ENCODE results near the gene PEX11G.

PEX11G gene

GRCh38 chr19:7512400-7512851 is 23.6 kb upstream of the PEX11G start:
- Histone ChIP-seq H3K4me1 (ENCODE audit: insufficient read depth, low read length, poor library complexity, severe bottlenecking) (peaks cover 15% of the 10 kb centered on the region), H3K4me2 (ENCODE audit: low read depth, low read length, poor library complexity, severe bottlenecking) (no peak overlapping the region), H3K36me3 (ENCODE audit: insufficient read depth, low read length) (no peaks in the 10 kb centered on the region)

DNA sequence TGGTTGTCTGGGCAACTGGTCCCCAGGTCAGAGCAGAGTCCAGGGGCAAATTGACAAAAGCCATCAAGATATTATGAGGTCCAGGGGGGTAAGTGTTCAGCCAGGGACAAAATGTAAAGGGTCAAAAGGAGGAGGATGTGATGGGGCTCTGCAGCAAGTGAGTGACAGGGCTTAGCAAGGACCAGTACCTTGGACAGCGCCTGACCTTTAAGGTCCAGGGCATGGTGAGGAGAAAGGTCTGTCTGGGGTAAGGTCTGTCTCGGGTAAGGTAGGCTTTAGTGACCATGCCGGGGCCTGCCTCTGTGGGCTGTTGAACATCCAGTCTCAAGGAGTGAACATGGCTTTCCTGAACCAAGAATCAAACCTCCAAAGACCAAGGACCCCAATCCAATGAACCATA is 20.8 kb upstream of the PEX11G start:
- no peak overlapping the region for H2AFZ ChIP-seq (ENCODE audit: low read length)
- no peak overlapping the region for H3K4me2 ChIP-seq (ENCODE audit: low read depth, low read length, poor library complexity, severe bottlenecking)
- H3K9me3 ChIP-seq (ENCODE audit: insufficient read depth, low read depth, low read length) = no peaks in the 10 kb centered on the region
- H3K9ac ChIP-seq (ENCODE audit: low read depth, low read length, poor library complexity, severe bottlenecking) = no peak overlapping the region
- no peak overlapping the region for H3K4me3 ChIP-seq (ENCODE audit: low read length, poor library complexity, severe bottlenecking)
- no peaks in the 10 kb centered on the region for H3K9me2 ChIP-seq (replicated peaks; ENCODE audit: low read depth, low read length)
- H4K20me1 ChIP-seq (ENCODE audit: insufficient read depth, low read length, poor library complexity, severe bottlenecking) = no peaks in the 10 kb centered on the region
- no peaks in the 10 kb centered on the region for H3K27me3 ChIP-seq (ENCODE audit: insufficient read depth, low read length, poor library complexity, severe bottlenecking)
- no peaks in the 10 kb centered on the region for H3K36me3 ChIP-seq (ENCODE audit: insufficient read depth, low read length)
- TF ChIP-seq EZH2phosphoT487 (IDR thresholded peaks at IDR 0.05; ENCODE audit: borderline replicate concordance) (no peak), CTCF (conservative IDR thresholded peaks at IDR 0.05; ENCODE audit: low read length) (no peak)
- no peaks in the 10 kb centered on the region for H3K79me2 ChIP-seq (ENCODE audit: insufficient read depth, low read length)
- no peaks in the 10 kb centered on the region for H3K4me1 ChIP-seq (ENCODE audit: insufficient read depth, low read length, poor library complexity, severe bottlenecking)
- H3F3A ChIP-seq (ENCODE audit: low read depth) = no peaks in the 10 kb centered on the region

More at GRCh38 chr19:7512400-7512851, 23.6 kb upstream of the PEX11G start:
- TF ChIP-seq EZH2phosphoT487 (IDR thresholded peaks at IDR 0.05; ENCODE audit: borderline replicate concordance) = no peak
- TF ChIP-seq CTCF (conservative IDR thresholded peaks at IDR 0.05; ENCODE audit: low read length) = no peak
- H3K4me3 ChIP-seq (ENCODE audit: low read length, poor library complexity, severe bottlenecking) = no peak overlapping the region
- H4K20me1 ChIP-seq (ENCODE audit: insufficient read depth, low read length, poor library complexity, severe bottlenecking) = no peaks in the 10 kb centered on the region
- no peak overlapping the region for H3K9ac ChIP-seq (ENCODE audit: low read depth, low read length, poor library complexity, severe bottlenecking)
- no peaks in the 10 kb centered on the region for H3K27me3 ChIP-seq (ENCODE audit: insufficient read depth, low read length, poor library complexity, severe bottlenecking)
- no peaks in the 10 kb centered on the region for H3K9me3 ChIP-seq (ENCODE audit: insufficient read depth, low read depth, low read length)
- no peaks in the 10 kb centered on the region for H3K9me2 ChIP-seq (replicated peaks; ENCODE audit: low read depth, low read length)
- no peak overlapping the region for H2AFZ ChIP-seq (ENCODE audit: low read length)
- peaks cover 6% of the 10 kb centered on the region for H3K79me2 ChIP-seq (ENCODE audit: insufficient read depth, low read length)
- H3F3A ChIP-seq (ENCODE audit: low read depth) = no peaks in the 10 kb centered on the region

DNA sequence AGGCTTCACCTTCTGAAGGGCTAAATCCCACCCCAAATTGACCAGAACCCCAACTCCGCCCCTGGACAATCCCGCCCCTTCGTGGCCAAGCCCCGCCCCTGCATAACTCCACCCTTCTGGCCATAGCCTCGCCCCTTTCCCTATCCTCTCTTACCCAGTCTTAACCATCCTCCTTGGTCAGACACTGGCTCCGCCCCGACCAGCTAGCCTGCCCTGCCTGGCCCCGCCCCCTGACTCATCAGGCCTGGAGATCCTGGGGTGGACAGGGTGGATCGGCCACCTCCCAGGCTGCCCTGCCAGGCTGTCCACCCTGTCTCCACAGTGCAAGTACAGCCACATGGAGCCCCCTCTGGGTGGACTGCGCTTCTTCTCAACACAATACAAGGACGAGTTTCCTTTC is 19.0 kb upstream of the PEX11G start:
- no peak overlapping the region for H3K4me2 ChIP-seq (ENCODE audit: low read depth, low read length, poor library complexity, severe bottlenecking)

More for the DNA sequence above, 19.0 kb upstream of the PEX11G start:
- no peak overlapping the region for H3K9ac ChIP-seq (ENCODE audit: low read depth, low read length, poor library complexity, severe bottlenecking)
- H2AFZ ChIP-seq (ENCODE audit: low read length) = no peak overlapping the region
- no peaks in the 10 kb centered on the region for H3F3A ChIP-seq (ENCODE audit: low read depth)
- no peaks in the 10 kb centered on the region for H3K9me3 ChIP-seq (ENCODE audit: insufficient read depth, low read depth, low read length)
- H3K4me1 ChIP-seq (ENCODE audit: insufficient read depth, low read length, poor library complexity, severe bottlenecking) = no peaks in the 10 kb centered on the region
- no peaks in the 10 kb centered on the region for H4K20me1 ChIP-seq (ENCODE audit: insufficient read depth, low read length, poor library complexity, severe bottlenecking)
- no peaks in the 10 kb centered on the region for H3K36me3 ChIP-seq (ENCODE audit: insufficient read depth, low read length)
- no peaks in the 10 kb centered on the region for H3K9me2 ChIP-seq (replicated peaks; ENCODE audit: low read depth, low read length)
- no peaks in the 10 kb centered on the region for H3K27me3 ChIP-seq (ENCODE audit: insufficient read depth, low read length, poor library complexity, severe bottlenecking)
- H3K4me3 ChIP-seq (ENCODE audit: low read length, poor library complexity, severe bottlenecking) = no peak overlapping the region
- no peak for TF ChIP-seq EZH2phosphoT487 (IDR thresholded peaks at IDR 0.05; ENCODE audit: borderline replicate concordance)
- TF ChIP-seq CTCF (conservative IDR thresholded peaks at IDR 0.05; ENCODE audit: low read length) = no peak
- no peaks in the 10 kb centered on the region for H3K79me2 ChIP-seq (ENCODE audit: insufficient read depth, low read length)
